ENCODE data around the gene PCBP3. TPM values are rescaled to one million over a fixed set of nuclear protein-coding genes. Genes with fewer than 3 reads are reported as not detected.
A peak's percentile ranks its signal among the peaks of the same experiment; 100 is the strongest.

Gene PCBP3
- total RNA-seq, 1 donor from 2014 or later = 7.6 TPM

DNA sequence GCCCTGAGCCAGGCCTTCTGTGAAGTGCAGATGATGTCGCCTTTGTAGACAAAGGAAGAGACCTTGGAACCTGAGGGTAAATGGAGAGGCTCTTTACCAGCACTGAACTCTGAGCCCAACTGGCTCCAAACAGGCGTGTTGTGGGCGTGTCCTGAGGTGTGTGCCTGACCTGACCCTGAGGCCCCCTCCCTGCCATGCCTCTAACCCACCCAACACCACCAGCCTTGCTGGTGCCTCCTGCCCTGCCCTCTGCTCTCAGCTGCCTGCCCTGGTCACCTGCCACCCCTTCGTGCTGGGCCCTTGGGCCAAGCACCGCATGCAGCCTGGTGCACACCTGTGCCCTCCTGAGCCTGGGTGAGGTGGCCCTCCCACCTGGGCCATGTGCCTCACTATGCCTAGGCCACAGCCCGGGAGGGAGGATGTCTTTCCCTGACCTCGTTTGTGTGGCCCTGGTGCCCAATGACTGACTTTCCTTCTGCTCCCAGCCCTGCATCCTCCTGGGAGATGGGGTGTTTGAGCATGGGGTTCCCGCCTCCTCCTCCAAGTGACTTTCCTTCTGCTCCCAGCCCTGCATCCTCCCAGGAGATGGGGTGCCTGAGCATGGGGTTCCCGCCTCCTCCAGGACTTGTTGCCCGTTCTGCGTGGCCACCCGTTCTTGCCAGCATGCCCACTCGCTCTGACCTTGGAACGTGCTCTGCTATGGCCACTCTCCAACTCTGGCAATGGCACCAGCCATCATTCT, 157.0 kb downstream of the PCBP3 start:
- Mint-ChIP-seq H3K36me3 (ENCODE audit: unreplicated experiment) (no peaks in the 10 kb centered on the region), H3K4me3 (ENCODE audit: unreplicated experiment) (no peak overlapping the region)
- no peak for TF ChIP-seq CTCF (IDR thresholded peaks at IDR 0.05)

DNA sequence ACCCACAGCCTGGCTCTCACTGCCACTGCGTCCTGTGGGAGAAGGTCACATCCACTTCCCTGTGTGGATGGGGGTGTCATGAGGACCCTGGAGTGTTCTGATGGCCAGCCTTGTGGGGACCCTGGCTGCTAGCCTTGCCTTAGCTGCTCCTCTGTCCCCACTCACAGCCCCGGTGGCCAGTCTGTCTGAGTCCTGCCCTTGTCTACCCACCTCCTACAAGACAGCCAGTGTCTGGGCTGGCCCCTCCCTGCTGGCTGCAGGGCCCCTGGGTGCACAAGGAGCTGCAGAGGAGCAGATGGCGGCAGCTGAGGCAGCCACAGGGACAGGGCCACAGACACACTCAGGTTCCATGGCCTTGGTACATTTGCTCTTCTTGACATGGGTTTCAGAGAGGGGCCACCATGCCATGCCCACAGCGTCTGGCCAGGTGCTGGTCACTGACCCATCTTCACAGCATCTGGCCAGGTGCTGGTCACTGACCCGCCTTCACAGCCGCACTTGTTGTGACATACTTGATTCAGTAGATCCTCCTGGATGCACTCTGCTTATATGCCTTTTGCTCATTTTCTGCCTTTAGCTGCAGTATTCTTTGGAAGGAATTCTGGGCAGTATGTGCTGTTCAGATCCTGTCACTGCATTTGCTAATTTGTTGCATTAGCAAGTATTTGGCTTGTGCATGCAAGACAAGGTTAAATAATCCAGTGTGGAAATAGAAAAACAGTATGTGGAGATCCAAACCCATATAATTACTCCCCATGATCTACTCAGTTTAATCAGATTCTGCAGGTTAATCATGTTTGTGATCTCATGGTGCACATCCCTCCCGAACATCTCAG, 157.8 kb downstream of the PCBP3 start:
- Mint-ChIP-seq H3K27ac (ENCODE audit: unreplicated experiment) (no peak overlapping the region), H3K9me3 (ENCODE audit: unreplicated experiment) (no peaks in the 10 kb centered on the region), H3K4me3 (ENCODE audit: unreplicated experiment) (no peak overlapping the region), H3K4me1 (ENCODE audit: unreplicated experiment) (no peaks in the 10 kb centered on the region), H3K27me3 (ENCODE audit: unreplicated experiment) (peaks cover 3% of the 10 kb centered on the region), H3K36me3 (ENCODE audit: unreplicated experiment) (no peaks in the 10 kb centered on the region)
- TF ChIP-seq CTCF (IDR thresholded peaks at IDR 0.05) = no peak
- DNase-seq (ENCODE audit: extremely low spot score, unreplicated experiment) = no peak

More for the DNA sequence above, 157.0 kb downstream of the PCBP3 start:
- H3K9me3 Mint-ChIP-seq (ENCODE audit: unreplicated experiment) = no peaks in the 10 kb centered on the region
- no peak for DNase-seq (ENCODE audit: extremely low spot score, unreplicated experiment)
- no peaks in the 10 kb centered on the region for H3K4me1 Mint-ChIP-seq (ENCODE audit: unreplicated experiment)
- no peak overlapping the region for H3K27ac Mint-ChIP-seq (ENCODE audit: unreplicated experiment)
- H3K27me3 Mint-ChIP-seq (ENCODE audit: unreplicated experiment) = peaks cover 7% of the 10 kb centered on the region

GRCh38 chr21:45801989-45802388, 158.5 kb downstream of the PCBP3 start:
- H3K4me3 Mint-ChIP-seq (ENCODE audit: unreplicated experiment) = no peak overlapping the region
- peaks cover 2% of the 10 kb centered on the region for H3K27me3 Mint-ChIP-seq (ENCODE audit: unreplicated experiment)
- no peak for TF ChIP-seq CTCF (IDR thresholded peaks at IDR 0.05)

DNA sequence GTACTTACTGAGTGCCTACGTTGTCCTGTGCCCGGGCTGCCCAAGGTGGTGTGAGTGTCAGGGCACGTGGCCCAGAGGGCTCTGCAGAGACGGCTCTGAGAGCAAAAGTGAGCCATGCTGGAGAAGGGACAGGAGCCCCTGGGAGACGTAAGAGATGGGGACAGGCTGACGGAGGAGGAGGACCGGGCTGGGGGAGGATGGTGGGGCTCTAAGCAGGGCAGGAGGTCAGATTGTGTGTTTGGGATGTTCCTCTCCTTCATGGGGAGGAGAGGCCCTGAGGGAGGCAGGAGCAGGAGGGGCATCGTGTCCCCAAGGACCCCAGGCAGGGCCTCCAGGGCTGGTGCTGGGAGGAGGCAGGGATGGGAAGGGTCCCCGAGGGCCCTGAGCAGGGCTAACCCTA, 158.9 kb downstream of the PCBP3 start:
- Mint-ChIP-seq H3K4me1 (ENCODE audit: unreplicated experiment) (no peaks in the 10 kb centered on the region), H3K36me3 (ENCODE audit: unreplicated experiment) (no peaks in the 10 kb centered on the region), H3K27me3 (ENCODE audit: unreplicated experiment) (peaks cover 2% of the 10 kb centered on the region), H3K27ac (ENCODE audit: unreplicated experiment) (no peak overlapping the region), H3K9me3 (ENCODE audit: unreplicated experiment) (no peaks in the 10 kb centered on the region), H3K4me3 (ENCODE audit: unreplicated experiment) (no peak overlapping the region)
- TF ChIP-seq CTCF (IDR thresholded peaks at IDR 0.05) = no peak
- DNase-seq (ENCODE audit: extremely low spot score, unreplicated experiment) = peak; percentile 75

More at GRCh38 chr21:45801989-45802388, 158.5 kb downstream of the PCBP3 start:
- H3K9me3 Mint-ChIP-seq (ENCODE audit: unreplicated experiment) = no peaks in the 10 kb centered on the region
- DNase-seq (ENCODE audit: extremely low spot score, unreplicated experiment) = no peak
- H3K36me3 Mint-ChIP-seq (ENCODE audit: unreplicated experiment) = no peaks in the 10 kb centered on the region
- no peaks in the 10 kb centered on the region for H3K4me1 Mint-ChIP-seq (ENCODE audit: unreplicated experiment)
- H3K27ac Mint-ChIP-seq (ENCODE audit: unreplicated experiment) = no peak overlapping the region
